B cell (primary cell): ENCODE data around the gene HSP90AB1. TPM values are rescaled to one million over a fixed set of nuclear protein-coding genes. Genes with fewer than 3 reads are reported as not detected.

Source experiments
- ATAC-seq: fragments of 200-7000 bp; cut with Tn5 transposase; one replicate; pipeline ENCODE4 v1.10.0; 2021; ENCODE audit warnings: low read depth, mild to moderate bottlenecking, moderate number of reproducible peaks, moderate library complexity
- CTCF ChIA-PET: fragments of 350-600 bp; sonication (Branson Sonifier 250); formaldehyde crosslinking; loops from one replicate; lab custom pipeline; 2021; ENCODE audit warnings: antibody characterized with exemption, inconsistent platforms; lab: Charles Lee
- POLR2A ChIA-PET: fragments of 350-600 bp; sonication (Branson Sonifier 250); formaldehyde crosslinking; loops from one replicate; lab custom pipeline; 2021; ENCODE audit warnings: antibody characterized with exemption; lab: Charles Lee
- DNase-seq: peaks from one replicate; pipeline ENCODE4 v3.0.0; 2013
- H2AFZ ChIP-seq: 2 replicates; pipeline ENCODE4 v1.6.1; 2012; ENCODE audit warnings: mild to moderate bottlenecking, low read depth, low read length; ENCODE audit not compliant: insufficient read depth, poor library complexity, severe bottlenecking
- H3K27ac ChIP-seq, 2 donors: 1 replicate in 1 of 2; 2 replicates in 1 of 2; pipeline ENCODE4 v1.5.1; 2012 to 2013; ENCODE audit warnings: low read length in 2 of 2, mild to moderate bottlenecking in 2 of 2, moderate library complexity in 1 of 2
- H3K27me3 ChIP-seq, 4 experiments: fragments of 200-600 bp in 1 of 4; sonication (generic) in 1 of 4; replicated peaks in 1 of 4; 1 replicate in 2 of 4; 2 replicates in 2 of 4; pipeline versions ENCODE4 v1.6.1 to v1.7.0; 2013 to 2016; ENCODE audit warnings: low read length in 3 of 4, mild to moderate bottlenecking in 2 of 4, mixed read lengths in 1 of 4, moderate library complexity in 1 of 4; ENCODE audit not compliant: insufficient read depth in 4 of 4, control insufficient read depth in 3 of 4; ENCODE audit errors: control extremely low read depth in 1 of 4
- H3K36me3 ChIP-seq, 2 experiments: replicated peaks in 1 of 2; 1 replicate in 1 of 2; 2 replicates in 1 of 2; pipeline versions ENCODE4 v1.6.1 to v1.7.1; 2013; ENCODE audit warnings: low read length in 1 of 2; ENCODE audit not compliant: insufficient read depth in 2 of 2, control insufficient read depth in 1 of 2; ENCODE audit errors: control extremely low read depth in 1 of 2, extremely low read depth in 1 of 2
- H3K4me1 ChIP-seq, 2 donors: fragments of 200-600 bp in 1 of 2; sonication (generic) in 1 of 2; 1 replicate in 1 of 2; 2 replicates in 1 of 2; pipeline versions ENCODE4 v1.5.1 to v1.6.1; 2013 to 2017; ENCODE audit warnings: low read length in 2 of 2; ENCODE audit not compliant: control insufficient read depth in 2 of 2, insufficient read depth in 2 of 2
- H3K4me2 ChIP-seq: replicated peaks from 2 replicates; pipeline ENCODE3; 2012; ENCODE audit warnings: mild to moderate bottlenecking, low read depth, low read length; ENCODE audit not compliant: poor library complexity, severe bottlenecking
- H3K4me3 ChIP-seq, 5 experiments: fragments of 200-600 bp in 1 of 5; sonication (generic) in 1 of 5; 1 replicate in 3 of 5; 2 replicates in 2 of 5; pipeline versions ENCODE4 v1.5.1 to v1.7.0; 2011 to 2016; ENCODE audit warnings: low read length in 4 of 5, mild to moderate bottlenecking in 4 of 5, low read depth in 2 of 5, control low read depth in 1 of 5, moderate library complexity in 1 of 5; ENCODE audit not compliant: insufficient read depth in 1 of 5; ENCODE audit errors: control extremely low read depth in 1 of 5, extremely low read depth in 1 of 5
- H3K79me2 ChIP-seq: fragments of 200-600 bp; sonication (generic); one replicate; pipeline ENCODE4 v1.6.0; 2016; ENCODE audit warnings: low read length; ENCODE audit not compliant: control insufficient read depth, insufficient read depth
- H3K9ac ChIP-seq: fragments of 200-600 bp; sonication (generic); 2 replicates; pipeline ENCODE4 v1.6.1; 2017; ENCODE audit warnings: mild to moderate bottlenecking, low read length, moderate library complexity
- H3K9me3 ChIP-seq, 3 donors: one replicate each; pipeline versions ENCODE4 v1.6.1 to v1.7.1; 2013; ENCODE audit warnings: low read length in 2 of 3; ENCODE audit not compliant: control insufficient read depth in 2 of 3, insufficient read depth in 1 of 3; ENCODE audit errors: control extremely low read depth in 1 of 3
- H4K20me1 ChIP-seq: 2 replicates; pipeline ENCODE4 v1.6.0; 2012; ENCODE audit warnings: mild to moderate bottlenecking, low read length; ENCODE audit not compliant: insufficient read depth, control insufficient read depth, poor library complexity, severe bottlenecking
- H3K27ac Mint-ChIP-seq: one replicate; pipeline ENCODE4 v1.8.0; 2021; ENCODE audit warnings: mixed read lengths
- H3K27me3 Mint-ChIP-seq: one replicate; pipeline ENCODE4 v1.8.0; 2021; ENCODE audit warnings: mixed read lengths
- H3K4me1 Mint-ChIP-seq: one replicate; pipeline ENCODE4 v1.8.0; 2021; ENCODE audit warnings: mixed read lengths
- H3K4me3 Mint-ChIP-seq: one replicate; pipeline ENCODE4 v1.8.0; 2021; ENCODE audit warnings: mixed read lengths
- H3K9me3 Mint-ChIP-seq: one replicate; pipeline ENCODE4 v1.8.0; 2022; ENCODE audit warnings: mixed read lengths; ENCODE audit not compliant: insufficient read depth
- CTCF ChIP-seq: fragments of 200-600 bp; IDR thresholded peaks from one replicate; pipeline ENCODE4 v1.8.0; 2022; ENCODE audit warnings: antibody characterized with exemption, mild to moderate bottlenecking
- EZH2 ChIP-seq: IDR thresholded peaks from 2 replicates; pipeline ENCODE4 v1.6.1; 2012; ENCODE audit warnings: borderline replicate concordance, low read depth, mild to moderate bottlenecking, moderate library complexity, low read length; ENCODE audit not compliant: insufficient read depth, poor library complexity, severe bottlenecking
- WGBS: methylation state at CpG from one replicate; pipeline ENCODE4 v1.1.5; 2013; ENCODE audit warnings: missing lambda C conversion rate; ENCODE audit not compliant: insufficient coverage; 5-methylcytosine and 5-hydroxymethylcytosine counted together
- intact Hi-C: fragments of 100-400 bp; cut with micrococcal nuclease; formaldehyde crosslinking; loops from one replicate; pipeline ENCODE4 v1.10.0; 2022
- polyA plus RNA-seq: library from polyadenylated mRNA; depleted of rRNA; stranded (reverse); fragments of >200 nt; gene quantifications from 2 replicates; pipeline ENCODE4 v1.2.3, GENCODE V29; 2012
- total RNA-seq, 2 donors: library from RNA; stranded (reverse); fragments of 120-200 nt in 1 of 2; gene quantifications; 1 replicate in 1 of 2; 2 replicates in 1 of 2; pipeline versions ENCODE4 v1.2.3 to v1.2.4, GENCODE V29; 2013 to 2022

HSP90AB1 gene
- total and polyA plus RNA-seq, 2 donors (not counting 1 experiment from before 2014, with no cell fraction given): 395 to 645 TPM

DNA sequence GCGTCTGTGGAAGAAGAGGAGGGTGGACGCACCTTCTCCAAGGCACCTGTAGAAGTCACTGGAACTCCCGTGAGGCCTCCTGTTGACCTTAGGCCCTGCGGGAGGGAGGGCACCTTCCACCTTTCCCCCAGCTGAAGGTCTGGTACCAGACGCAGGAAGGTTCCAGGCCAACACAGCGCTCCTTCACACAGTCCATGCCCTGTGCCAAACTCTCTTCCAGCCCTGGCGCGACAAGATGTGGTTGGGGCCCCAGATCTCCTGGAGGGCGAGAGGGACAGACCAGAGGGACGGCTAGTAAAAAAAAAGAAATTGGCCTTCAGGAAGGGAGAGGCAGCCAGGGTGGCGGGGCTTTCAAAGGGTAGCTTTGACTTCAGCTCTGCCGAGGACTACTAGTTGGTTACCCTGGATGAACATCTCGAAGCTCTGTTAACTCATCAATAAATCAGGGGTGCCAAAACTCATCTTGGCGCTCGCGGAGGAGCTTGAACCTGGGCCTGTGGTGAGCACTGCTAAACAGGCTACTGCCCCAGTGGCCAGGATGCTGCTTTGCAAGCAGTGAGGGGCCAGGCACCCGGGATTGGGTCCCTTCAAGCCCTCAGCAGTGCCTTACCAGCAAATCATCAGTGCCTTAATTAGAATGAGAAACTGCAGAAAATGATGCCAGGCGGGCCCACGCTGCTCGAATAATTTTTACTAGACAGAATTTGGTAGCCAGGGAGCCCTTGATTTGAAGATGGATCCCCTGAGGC lies 51.3 kb downstream of the HSP90AB1 start:
- intact Hi-C loops: no loop called here
- CTCF ChIA-PET: interaction anchor here (1.3 kb wide), 1 partner anchor 15 kb away, joined by 3 read pairs; the partner anchor contains the start of gene AARS2
- no peak overlapping the region for H2AFZ ChIP-seq
- peak overlapping the region; percentile 10 for H3K27ac Mint-ChIP-seq
- peaks cover 13 to 19% of the 10 kb centered on the region in 2 donors for H3K4me1 ChIP-seq
- H3K27me3 Mint-ChIP-seq: peaks cover 30% of the 10 kb centered on the region
- H3K9me3 ChIP-seq: peaks cover 0 to 7% (median 0%) of the 10 kb centered on the region in 3 donors
- no peak for ATAC-seq
- no peak for DNase-seq
- WGBS: 74% methylated on average over 20 of the region's 20 CpGs
- H3K9ac ChIP-seq: peak overlapping the region; percentile 52
- H4K20me1 ChIP-seq: peaks cover 7% of the 10 kb centered on the region
- no peaks in the 10 kb centered on the region for H3K9me3 Mint-ChIP-seq
- H3K4me3 Mint-ChIP-seq: peak overlapping the region; percentile 69
- POLR2A ChIA-PET: no interaction called here
- H3K4me1 Mint-ChIP-seq: peaks cover 3% of the 10 kb centered on the region
- no peak overlapping the region for H3K4me3 ChIP-seq
- peaks cover 0 to 34% (median 22%) of the 10 kb centered on the region in 4 experiments for H3K27me3 ChIP-seq
- no peak for TF ChIP-seq CTCF
- TF ChIP-seq EZH2: no peak
- H3K4me2 ChIP-seq: peak overlapping the region; percentile 83
- H3K27ac ChIP-seq: no peak overlapping the region
- H3K36me3 ChIP-seq: peaks cover 0 to 25% of the 10 kb centered on the region in 2 experiments
- H3K79me2 ChIP-seq: no peaks in the 10 kb centered on the region

GRCh38 chr6:44298864-44299263 lies 52.0 kb downstream of the HSP90AB1 start:
- ATAC-seq (no peak), DNase-seq (no peak)
- intact Hi-C loops: no loop called here
- Histone ChIP-seq H4K20me1 (peaks cover 7% of the 10 kb centered on the region), H3K9me3 (peaks cover 0 to 7% (median 0%) of the 10 kb centered on the region in 3 donors), H3K4me3 (no peak overlapping the region), H3K4me1 (peaks cover 13 to 19% of the 10 kb centered on the region in 2 donors), H3K4me2 (no peak overlapping the region), H3K36me3 (peaks cover 0 to 31% of the 10 kb centered on the region in 2 experiments), H3K79me2 (no peaks in the 10 kb centered on the region), H3K27ac (no peak overlapping the region), H3K9ac (no peak overlapping the region), H3K27me3 (peaks cover 0 to 34% (median 22%) of the 10 kb centered on the region in 4 experiments), H2AFZ (no peak overlapping the region)
- Mint-ChIP-seq H3K9me3 (no peaks in the 10 kb centered on the region), H3K27me3 (peaks cover 24% of the 10 kb centered on the region), H3K4me3 (peak overlapping the region; percentile 4), H3K27ac (no peak overlapping the region), H3K4me1 (peaks cover 3% of the 10 kb centered on the region)
- CTCF ChIA-PET: interaction anchor here (0.7 to 1.3 kb wide), 2 partner anchors 14 to 31 kb away, joined by 3 read pairs; partner anchors contain the start of gene AARS2
- 97% methylated on average over 3 of the region's 3 CpGs for WGBS
- no peak for TF ChIP-seq CTCF
- no peak for TF ChIP-seq EZH2
- POLR2A ChIA-PET: no interaction called here
